Mammary epithelial cell (primary cell): ENCODE measurements around the gene YWHAH.

Experiments used
- EZH2 ChIP-seq: IDR thresholded peaks from 2 replicates; pipeline ENCODE4 v1.6.1; 2012; ENCODE audit warnings: low read length, inconsistent platforms, borderline replicate concordance
- TF ChIP-seq, protein P1 (sequence below), 2 donors: IDR thresholded peaks in 1 of 2; conservative IDR thresholded peaks in 1 of 2; 2 replicates each; pipeline ENCODE4 v1.5.1; 2011 to 2012; ENCODE audit warnings: inconsistent platforms in 2 of 2, low read length in 2 of 2, mild to moderate bottlenecking in 2 of 2, control low read depth in 1 of 2, low read depth in 1 of 2; ENCODE audit not compliant: insufficient read depth in 1 of 2; ENCODE audit errors: extremely low read depth in 1 of 2

DNA sequence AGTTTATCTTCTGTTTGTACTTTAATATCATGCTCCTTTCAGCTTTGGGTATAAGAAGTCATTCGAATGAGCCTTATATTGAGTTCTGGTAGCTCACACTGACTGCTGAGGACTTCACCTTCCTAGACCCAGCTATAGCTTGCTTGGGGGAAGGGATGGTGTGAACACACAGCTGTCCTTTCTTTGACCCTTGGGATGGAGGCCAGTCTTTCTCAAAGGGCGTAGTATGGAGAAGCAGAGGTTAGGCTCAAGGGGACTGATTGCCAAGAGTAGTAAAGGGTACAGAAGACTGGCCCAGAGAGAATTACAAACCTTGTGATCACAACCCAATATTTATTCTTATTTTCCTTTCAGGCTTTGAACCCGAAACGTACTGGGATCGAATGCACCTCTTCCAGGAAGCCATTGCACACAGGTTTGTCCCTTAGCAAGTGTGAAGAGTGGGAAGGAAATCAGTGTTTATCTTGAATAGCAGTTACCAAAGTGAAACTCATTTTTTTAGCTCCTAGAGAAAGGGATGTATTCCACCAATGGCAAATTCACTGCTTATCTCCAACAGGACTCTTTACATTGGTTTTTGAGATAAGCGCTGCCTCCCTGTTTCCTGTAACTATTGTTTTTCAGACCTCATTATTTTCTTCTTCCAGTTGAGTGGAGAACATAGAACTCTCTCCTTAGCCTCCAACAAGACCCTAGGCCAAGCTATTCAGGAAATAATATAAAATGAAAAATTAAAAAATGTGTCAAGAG, 42.8 kb upstream of the YWHAH start:
- TF ChIP-seq, protein P1, sequence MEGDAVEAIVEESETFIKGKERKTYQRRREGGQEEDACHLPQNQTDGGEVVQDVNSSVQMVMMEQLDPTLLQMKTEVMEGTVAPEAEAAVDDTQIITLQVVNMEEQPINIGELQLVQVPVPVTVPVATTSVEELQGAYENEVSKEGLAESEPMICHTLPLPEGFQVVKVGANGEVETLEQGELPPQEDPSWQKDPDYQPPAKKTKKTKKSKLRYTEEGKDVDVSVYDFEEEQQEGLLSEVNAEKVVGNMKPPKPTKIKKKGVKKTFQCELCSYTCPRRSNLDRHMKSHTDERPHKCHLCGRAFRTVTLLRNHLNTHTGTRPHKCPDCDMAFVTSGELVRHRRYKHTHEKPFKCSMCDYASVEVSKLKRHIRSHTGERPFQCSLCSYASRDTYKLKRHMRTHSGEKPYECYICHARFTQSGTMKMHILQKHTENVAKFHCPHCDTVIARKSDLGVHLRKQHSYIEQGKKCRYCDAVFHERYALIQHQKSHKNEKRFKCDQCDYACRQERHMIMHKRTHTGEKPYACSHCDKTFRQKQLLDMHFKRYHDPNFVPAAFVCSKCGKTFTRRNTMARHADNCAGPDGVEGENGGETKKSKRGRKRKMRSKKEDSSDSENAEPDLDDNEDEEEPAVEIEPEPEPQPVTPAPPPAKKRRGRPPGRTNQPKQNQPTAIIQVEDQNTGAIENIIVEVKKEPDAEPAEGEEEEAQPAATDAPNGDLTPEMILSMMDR (conservative IDR thresholded peaks at IDR 0.05 in 1 of 2, IDR thresholded peaks at IDR 0.05 in 1 of 2; ENCODE audit: extremely low read depth in 1 of 2, insufficient read depth in 1 of 2, low read depth in 1 of 2, low read length in 2 of 2) = no peak
- no peak for TF ChIP-seq EZH2
